Mesothelial cell of epicardium (in vitro differentiated cells): ENCODE data around the gene ALG8. TPM values are rescaled to one million over a fixed set of nuclear protein-coding genes. Genes with fewer than 3 reads are reported as not detected.
A peak's percentile ranks its signal among the peaks of the same experiment; 100 is the strongest.
"Not testable (repeated sequence)": the region's sequence is repeated elsewhere in the genome, so short reads cannot be mapped to it uniquely, and the experiment has no call there.

Experiments used
- DNase-seq, 2 experiments: peaks; one replicate each; pipeline ENCODE4 v3.0.0; 2021; ENCODE audit warnings: low spot score in 2 of 2; ENCODE audit not compliant: unreplicated experiment in 2 of 2
- H3K27ac Mint-ChIP-seq: 2 replicates; pipeline ENCODE4 v1.8.0; 2021; ENCODE audit warnings: mixed read lengths
- H3K27me3 Mint-ChIP-seq: 2 replicates; pipeline ENCODE4 v1.8.0; 2021; ENCODE audit warnings: low read depth, mixed read lengths
- H3K36me3 Mint-ChIP-seq: 2 replicates; pipeline ENCODE4 v1.8.0; 2021; ENCODE audit warnings: mixed read lengths
- H3K4me1 Mint-ChIP-seq: 2 replicates; pipeline ENCODE4 v1.8.0; 2021; ENCODE audit warnings: mixed read lengths
- H3K4me3 Mint-ChIP-seq: 2 replicates; pipeline ENCODE4 v1.8.0; 2021; ENCODE audit warnings: mild to moderate bottlenecking, moderate library complexity, mixed read lengths
- H3K9me3 Mint-ChIP-seq: 2 replicates; pipeline ENCODE4 v1.8.0; 2021; ENCODE audit warnings: mixed read lengths
- CTCF ChIP-seq: fragments of 200-600 bp; sonication (generic); IDR thresholded peaks from one replicate; pipeline ENCODE4 v1.5.0; 2021; ENCODE audit warnings: antibody characterized with exemption; ENCODE audit not compliant: unreplicated experiment
- total RNA-seq: library from RNA; stranded (reverse); gene quantifications from 3 replicates; pipeline ENCODE4 v1.2.1, GENCODE V29; 2021

Gene ALG8
- total RNA-seq, 1 donor from 2014 or later: 63.0 TPM

GRCh38 chr11:78179459-78180071, 40.1 kb upstream of the ALG8 start:
- H3K4me3 Mint-ChIP-seq: no peak overlapping the region
- peak overlapping the region; percentile 22 for H3K27ac Mint-ChIP-seq
- peaks cover 5% of the 10 kb centered on the region for H3K9me3 Mint-ChIP-seq
- no peak for DNase-seq
- H3K4me1 Mint-ChIP-seq: no peaks in the 10 kb centered on the region
- TF ChIP-seq CTCF: no peak
- no peaks in the 10 kb centered on the region for H3K27me3 Mint-ChIP-seq
- peaks cover 6% of the 10 kb centered on the region for H3K36me3 Mint-ChIP-seq

GRCh38 chr11:78177216-78177615, 37.8 kb upstream of the ALG8 start:
- no peak for DNase-seq
- peaks cover 16% of the 10 kb centered on the region for H3K36me3 Mint-ChIP-seq
- no peaks in the 10 kb centered on the region for H3K4me1 Mint-ChIP-seq
- TF ChIP-seq CTCF: no peak
- H3K27me3 Mint-ChIP-seq: no peaks in the 10 kb centered on the region
- peaks cover 5% of the 10 kb centered on the region for H3K9me3 Mint-ChIP-seq
- H3K4me3 Mint-ChIP-seq: no peak overlapping the region
- no peak overlapping the region for H3K27ac Mint-ChIP-seq

- Mint-ChIP-seq H3K9me3 (peaks cover 5% of the 10 kb centered on the region), H3K4me1 (no peaks in the 10 kb centered on the region), H3K4me3 (no peak overlapping the region), H3K27ac (no peak overlapping the region), H3K27me3 (no peaks in the 10 kb centered on the region), H3K36me3 (peaks cover 16% of the 10 kb centered on the region)
- no peak for DNase-seq
- no peak for TF ChIP-seq CTCF
Observed at GRCh38 chr11:78176605-78177141, 37.2 kb upstream of the ALG8 start.

GRCh38 chr11:78175862-78176261, 36.4 kb upstream of the ALG8 start:
- not testable (repeated sequence) for H3K27ac Mint-ChIP-seq, H3K27me3 Mint-ChIP-seq, H3K4me3 Mint-ChIP-seq, H3K9me3 Mint-ChIP-seq, H3K4me1 Mint-ChIP-seq, DNase-seq
- H3K36me3 Mint-ChIP-seq: peaks cover 16% of the 10 kb centered on the region

- H3K36me3 Mint-ChIP-seq: peaks cover 16% of the 10 kb centered on the region
Observed at GRCh38 chr11:78171951-78172350, 32.5 kb upstream of the ALG8 start.

More at GRCh38 chr11:78171951-78172350, 32.5 kb upstream of the ALG8 start:
- DNase-seq: no peak
- Mint-ChIP-seq H3K27ac (no peak overlapping the region), H3K4me3 (no peak overlapping the region), H3K9me3 (peaks cover 5% of the 10 kb centered on the region), H3K4me1 (peaks cover 21% of the 10 kb centered on the region), H3K27me3 (no peaks in the 10 kb centered on the region)
- TF ChIP-seq CTCF: no peak
